GM19452 (cell line): Measurements from ENCODE around the gene ZNF784.

Source experiments
- ATAC-seq: cut with Tn5 transposase; IDR thresholded peaks from one replicate; pipeline ENCODE4 v1.9.1; 2021; ENCODE audit not compliant: unreplicated experiment

Gene ZNF784

GRCh38 chr19:55644191-55644833 is 19.9 kb upstream of the ZNF784 start:
- no peak for ATAC-seq

- no peak for ATAC-seq
Observed at GRCh38 chr19:55643887-55644176, 19.5 kb upstream of the ZNF784 start.

GRCh38 chr19:55643003-55643886 is 18.9 kb upstream of the ZNF784 start, which contains the start of gene ZNF581:
Gene ZNF581, plus strand, starts transcription at chr19:55643649. Its CDS starts 923 bp downstream, at chr19:55644572.
- no peak for ATAC-seq

GRCh38 chr19:55642153-55643002 is 18.0 kb upstream of the ZNF784 start:
- ATAC-seq = no peak

GRCh38 chr19:55641426-55642152 is 17.2 kb upstream of the ZNF784 start:
- no peak for ATAC-seq

GRCh38 chr19:55640577-55641425 is 16.4 kb upstream of the ZNF784 start, which contains the start of gene ZNF580:
Gene ZNF580, plus strand, starts transcription at chr19:55641002. Its CDS starts 1,507 bp downstream, at chr19:55642509.
- no peak for ATAC-seq

- ATAC-seq = no peak
Observed at GRCh38 chr19:55640043-55640576, 15.7 kb upstream of the ZNF784 start.

- no peak for ATAC-seq
Observed at GRCh38 chr19:55638864-55639359, 14.5 kb upstream of the ZNF784 start.

GRCh38 chr19:55637534-55637933 is 13.2 kb upstream of the ZNF784 start:
- ATAC-seq = no peak

- no peak for ATAC-seq
Observed at GRCh38 chr19:55636723-55637122, 12.4 kb upstream of the ZNF784 start.

- no peak for ATAC-seq
Observed at GRCh38 chr19:55635856-55636440, 11.6 kb upstream of the ZNF784 start.

- ATAC-seq = no peak
Observed at GRCh38 chr19:55635334-55635717, 11.0 kb upstream of the ZNF784 start.

GRCh38 chr19:55633861-55634260 is 9.5 kb upstream of the ZNF784 start:
- no peak for ATAC-seq

- no peak for ATAC-seq
Observed at GRCh38 chr19:55632463-55632834, 8.1 kb upstream of the ZNF784 start.

- ATAC-seq = no peak
Observed at GRCh38 chr19:55626350-55626749, 2.0 kb upstream of the ZNF784 start.

- ATAC-seq = no peak
Observed at GRCh38 chr19:55625004-55625326, 599 bp upstream of the ZNF784 start.

GRCh38 chr19:55623561-55623960 is 805 bp downstream of the ZNF784 start:
- ATAC-seq = no peak

- no peak for ATAC-seq
Observed at GRCh38 chr19:55623130-55623529, 1.2 kb downstream of the ZNF784 start.

GRCh38 chr19:55622242-55622969 is 2.0 kb downstream of the ZNF784 start:
- no peak for ATAC-seq
